Lung (tissue), 12 donors: ENCODE data around the gene ADGRG2. TPM values are rescaled to one million over a fixed set of nuclear protein-coding genes. Genes with fewer than 3 reads are reported as not detected.

Experiments used
- ATAC-seq: fragments of 200-7000 bp; cut with Tn5 transposase; one replicate; pipeline ENCODE4 v1.9.1; 2020; ENCODE audit warnings: moderate number of reproducible peaks; ENCODE audit not compliant: insufficient read depth, low FRiP score
- DNase-seq, 3 donors: peaks; one replicate each; pipeline ENCODE4 v3.0.0-alpha.2; 2013 to 2017
- H3K27ac ChIP-seq, 2 donors: one replicate each; pipeline ENCODE4 v1.5.1; 2013; ENCODE audit warnings: mild to moderate bottlenecking in 2 of 2, moderate library complexity in 2 of 2, control low read depth in 1 of 2, inconsistent platforms in 1 of 2, low read depth in 1 of 2, low read length in 1 of 2
- H3K27me3 ChIP-seq, 3 donors: one replicate each; pipeline ENCODE4 v1.5.1; 2013; ENCODE audit warnings: low read length in 2 of 3; ENCODE audit not compliant: control insufficient read depth in 3 of 3, insufficient read depth in 3 of 3
- H3K36me3 ChIP-seq, 4 donors: one replicate each; pipeline ENCODE4 v1.5.1; 2013; ENCODE audit warnings: low read length in 4 of 4, mild to moderate bottlenecking in 1 of 4, moderate library complexity in 1 of 4; ENCODE audit not compliant: control insufficient read depth in 4 of 4, insufficient read depth in 4 of 4
- H3K4me1 ChIP-seq, 5 donors: one replicate each; pipeline ENCODE4 v1.5.1; 2013; ENCODE audit warnings: low read length in 5 of 5, mild to moderate bottlenecking in 2 of 5, moderate library complexity in 1 of 5; ENCODE audit not compliant: control insufficient read depth in 5 of 5, insufficient read depth in 5 of 5
- H3K4me3 ChIP-seq: one replicate; pipeline ENCODE4 v1.5.1; 2013; ENCODE audit warnings: mild to moderate bottlenecking, control low read depth, moderate library complexity
- H3K9ac ChIP-seq, 2 donors: one replicate each; pipeline ENCODE4 v1.5.1; 2013; ENCODE audit warnings: low read length in 2 of 2, control low read depth in 1 of 2; ENCODE audit not compliant: insufficient read depth in 1 of 2
- H3K9me3 ChIP-seq, 4 donors: one replicate each; pipeline ENCODE4 v1.5.1; 2013; ENCODE audit warnings: low read length in 3 of 4, mild to moderate bottlenecking in 1 of 4, moderate library complexity in 1 of 4; ENCODE audit not compliant: control insufficient read depth in 4 of 4, insufficient read depth in 3 of 4
- WGBS, 2 donors: extraction: QIAGEN DNeasy Blood & Tissue Kit; methylation state at CpG; one replicate each; pipeline ENCODE4 v1.1.7; 2013; 5-methylcytosine and 5-hydroxymethylcytosine counted together
- polyA plus RNA-seq, 2 donors: library from polyadenylated mRNA; stranded (reverse); fragments of 200-250 nt; gene quantifications; one replicate each; pipeline ENCODE4 v1.2.1, GENCODE V29; 2013
- total RNA-seq, 2 donors: library from RNA; depleted of rRNA in 1 of 2; stranded (reverse); fragments of >200 nt in 1 of 2; gene quantifications; one replicate each; pipeline ENCODE4 v1.2.1, GENCODE V29; 2014 to 2021
- TF ChIP-seq, protein P1 (sequence below): IDR thresholded peaks from 2 replicates; pipeline ENCODE4 v1.5.1; 2012; ENCODE audit warnings: mild to moderate bottlenecking; ENCODE audit errors: control extremely low read depth, extremely low read depth
- donor health status: control.
- donor health status: control.
- donor health status: Bipolar disorder and iron deficiency.
- donor health status: healthy.
- donor health status: DM: yes; HTN: yes; CAD: no.

The ADGRG2 gene
- total and polyA plus RNA-seq, 4 donors: 0.24 to 10.5 (median 1.00) TPM

GRCh38 chrX:19094654-19095053 is 27.6 kb downstream of the ADGRG2 start:
- no peak overlapping the region for H3K4me3 ChIP-seq
- DNase-seq (peak in 2 of 3 donors; percentile 10 to 19), ATAC-seq (no peak)
- 76 to 85% methylated on average over 11 to 12 of the region's 12 CpGs for WGBS, 2 donors
- no peak overlapping the region for H3K9ac ChIP-seq
- peaks cover 0 to 10% (median 0%) of the 10 kb centered on the region in 5 donors for H3K4me1 ChIP-seq
- peaks cover 0 to 8% (median under 1%) of the 10 kb centered on the region in 4 donors for H3K9me3 ChIP-seq
- H3K27me3 ChIP-seq: peaks cover 0 to 3% (median 0%) of the 10 kb centered on the region in 3 donors
- TF ChIP-seq, protein P1, sequence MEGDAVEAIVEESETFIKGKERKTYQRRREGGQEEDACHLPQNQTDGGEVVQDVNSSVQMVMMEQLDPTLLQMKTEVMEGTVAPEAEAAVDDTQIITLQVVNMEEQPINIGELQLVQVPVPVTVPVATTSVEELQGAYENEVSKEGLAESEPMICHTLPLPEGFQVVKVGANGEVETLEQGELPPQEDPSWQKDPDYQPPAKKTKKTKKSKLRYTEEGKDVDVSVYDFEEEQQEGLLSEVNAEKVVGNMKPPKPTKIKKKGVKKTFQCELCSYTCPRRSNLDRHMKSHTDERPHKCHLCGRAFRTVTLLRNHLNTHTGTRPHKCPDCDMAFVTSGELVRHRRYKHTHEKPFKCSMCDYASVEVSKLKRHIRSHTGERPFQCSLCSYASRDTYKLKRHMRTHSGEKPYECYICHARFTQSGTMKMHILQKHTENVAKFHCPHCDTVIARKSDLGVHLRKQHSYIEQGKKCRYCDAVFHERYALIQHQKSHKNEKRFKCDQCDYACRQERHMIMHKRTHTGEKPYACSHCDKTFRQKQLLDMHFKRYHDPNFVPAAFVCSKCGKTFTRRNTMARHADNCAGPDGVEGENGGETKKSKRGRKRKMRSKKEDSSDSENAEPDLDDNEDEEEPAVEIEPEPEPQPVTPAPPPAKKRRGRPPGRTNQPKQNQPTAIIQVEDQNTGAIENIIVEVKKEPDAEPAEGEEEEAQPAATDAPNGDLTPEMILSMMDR: no peak
- H3K36me3 ChIP-seq: no peaks in the 10 kb centered on the region
- no peak overlapping the region for H3K27ac ChIP-seq

- DNase-seq: no peak
- H3K27me3 ChIP-seq: peaks cover 0 to 3% (median 0%) of the 10 kb centered on the region in 3 donors
- no peak overlapping the region for H3K27ac ChIP-seq
- H3K4me1 ChIP-seq: peaks cover 0 to 10% (median 0%) of the 10 kb centered on the region in 5 donors
- no peaks in the 10 kb centered on the region for H3K36me3 ChIP-seq
- TF ChIP-seq, protein P1: no peak
- H3K9me3 ChIP-seq: peaks cover 0 to 12% (median 2%) of the 10 kb centered on the region in 4 donors
- H3K9ac ChIP-seq: no peak overlapping the region
- ATAC-seq: no peak
- 89 to 91% methylated on average over 6 of the region's 6 CpGs for WGBS, 2 donors
- H3K4me3 ChIP-seq: no peak overlapping the region
These were observed 30.7 kb downstream of the ADGRG2 start for GRCh38 chrX:19091596-19091995.

DNA sequence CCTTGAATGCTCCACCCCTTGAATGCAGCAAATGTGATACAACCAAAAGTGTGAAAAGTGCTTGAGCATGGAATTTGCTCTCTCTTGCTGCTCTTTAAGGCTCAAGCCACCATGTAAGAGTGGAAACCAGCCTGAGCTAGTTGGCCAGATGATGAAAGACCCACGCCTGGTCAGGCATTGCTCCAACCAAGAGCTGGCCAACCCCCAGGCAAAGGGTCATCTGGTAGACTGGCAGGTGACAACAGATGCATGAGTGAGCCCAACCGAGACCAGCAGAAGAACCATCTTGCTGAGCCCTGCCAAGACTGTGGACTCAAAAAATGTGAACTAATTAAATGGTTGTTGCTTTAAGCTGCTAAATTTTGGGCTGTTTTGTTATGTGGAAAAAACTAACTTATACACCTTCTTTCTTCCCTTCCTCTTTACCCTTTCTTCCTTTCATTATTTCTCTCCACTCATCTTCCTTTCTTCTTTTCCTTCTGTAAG is 32.7 kb downstream of the ADGRG2 start:
- Histone ChIP-seq H3K9ac (no peak overlapping the region), H3K4me3 (no peak overlapping the region), H3K36me3 (no peaks in the 10 kb centered on the region), H3K9me3 (peaks cover 0 to 12% (median 2%) of the 10 kb centered on the region in 4 donors), H3K27me3 (peaks cover 0 to 3% (median 2%) of the 10 kb centered on the region in 3 donors), H3K4me1 (peaks cover 0 to 2% (median 0%) of the 10 kb centered on the region in 5 donors), H3K27ac (no peak overlapping the region)
- TF ChIP-seq, protein P1: no peak
- WGBS, 2 donors: 63 to 92% methylated on average over 2 of the region's 2 CpGs
- ATAC-seq (no peak), DNase-seq (no peak)
